Left ventricle myocardium inferior (tissue), 1 donor: ENCODE data around the gene MT1G. TPM values are rescaled to one million over a fixed set of nuclear protein-coding genes. Genes with fewer than 3 reads are reported as not detected.

Experiments used
- DNase-seq: peaks from one replicate; pipeline ENCODE4 v3.0.0-alpha.2; 2020
- H3K27ac ChIP-seq: fragments of 200-600 bp; replicated peaks from 2 replicates; pipeline ENCODE4 v1.8.0; 2021
- H3K27me3 ChIP-seq: fragments of 200-600 bp; 2 replicates; pipeline ENCODE4 v1.8.0; 2021; ENCODE audit warnings: low read depth
- H3K36me3 ChIP-seq: fragments of 200-600 bp; 2 replicates; pipeline ENCODE4 v1.8.0; 2021
- H3K4me1 ChIP-seq: fragments of 200-600 bp; 2 replicates; pipeline ENCODE4 v1.8.0; 2021
- H3K4me3 ChIP-seq: fragments of 200-600 bp; 2 replicates; pipeline ENCODE4 v1.8.0; 2021; ENCODE audit warnings: mild to moderate bottlenecking, moderate library complexity
- H3K9me3 ChIP-seq: fragments of 200-600 bp; replicated peaks from 2 replicates; pipeline ENCODE4 v1.8.0; 2021
- CTCF ChIP-seq: fragments of 200-600 bp; IDR thresholded peaks from 2 replicates; pipeline ENCODE4 v1.8.0; 2021; ENCODE audit warnings: antibody characterized with exemption, mild to moderate bottlenecking, borderline replicate concordance
- intact Hi-C: fragments of 100-400 bp; cut with micrococcal nuclease; formaldehyde crosslinking; loops from one replicate; pipeline ENCODE4 v1.11.0; 2022
- total RNA-seq: library from RNA; stranded (reverse); fragmentation: NEBNext Ultra II Directional; extraction: Animal tissue kit (Norgen Biotek cat#: 25700); gene quantifications from one replicate; pipeline ENCODE4 v1.2.1, GENCODE V29; 2021
- donor health status: DM: no; HTN: yes; CAD: no; lungs with severe emphysema.

Gene MT1G
- total RNA-seq, 1 donor from 2014 or later = not detected

GRCh38 chr16:56657555-56658326 lies 10.1 kb downstream of the MT1G start, which contains the start of gene MT1F:
Gene MT1F (plus strand): TSS chr16:56657959. CDS start chr16:56658059, 100 bp downstream.
- DNase-seq = peak; percentile 73
- Histone ChIP-seq H3K4me1 (peaks cover 19% of the 10 kb centered on the region), H3K9me3 (no peaks in the 10 kb centered on the region), H3K27me3 (peaks cover 34% of the 10 kb centered on the region), H3K36me3 (no peaks in the 10 kb centered on the region), H3K27ac (peak within 1 kb of the TSS; percentile 24), H3K4me3 (peak within 1 kb of the TSS; percentile 72)
- TF ChIP-seq CTCF = no peak
- intact Hi-C loops = no loop called here

GRCh38 chr16:56653218-56653617 lies 14.6 kb downstream of the MT1G start:
- no peak overlapping the region for H3K4me3 ChIP-seq
- H3K36me3 ChIP-seq = no peaks in the 10 kb centered on the region

DNA sequence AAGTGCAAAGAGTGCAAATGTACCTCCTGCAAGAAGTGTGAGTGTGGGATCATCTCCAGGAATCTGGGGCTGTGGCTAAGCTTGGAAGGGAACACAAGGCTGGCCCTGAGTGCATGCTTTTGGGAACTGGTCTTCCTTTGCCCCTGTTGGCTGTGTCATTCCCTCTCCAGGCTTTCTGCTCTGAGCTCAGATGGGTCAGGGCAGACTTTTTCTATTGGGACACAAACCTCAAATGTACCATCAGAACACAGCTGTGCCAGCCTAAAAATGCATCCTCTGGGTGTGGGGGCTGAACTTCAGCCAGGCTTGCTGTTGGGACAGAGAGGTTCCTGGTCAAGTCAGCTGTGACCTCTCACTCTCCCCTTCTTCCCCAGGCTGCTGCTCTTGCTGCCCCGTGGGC lies 15.3 kb downstream of the MT1G start:
- no peak for DNase-seq
- TF ChIP-seq CTCF = no peak
- Histone ChIP-seq H3K4me3 (no peak overlapping the region), H3K36me3 (no peaks in the 10 kb centered on the region), H3K4me1 (peaks cover 5% of the 10 kb centered on the region), H3K9me3 (no peaks in the 10 kb centered on the region), H3K27ac (no peak overlapping the region), H3K27me3 (peaks cover 39% of the 10 kb centered on the region)
- intact Hi-C loops = no loop called here

More at GRCh38 chr16:56653218-56653617, 14.6 kb downstream of the MT1G start:
- Histone ChIP-seq H3K27ac (no peak overlapping the region), H3K27me3 (peaks cover 33% of the 10 kb centered on the region), H3K4me1 (peaks cover 11% of the 10 kb centered on the region), H3K9me3 (no peaks in the 10 kb centered on the region)
- no peak for DNase-seq
- no peak for TF ChIP-seq CTCF
- intact Hi-C loops = no loop called here

- Histone ChIP-seq H3K4me1 (no peaks in the 10 kb centered on the region), H3K4me3 (no peak within 1 kb of the TSS), H3K9me3 (no peaks in the 10 kb centered on the region), H3K27me3 (peaks cover 49% of the 10 kb centered on the region), H3K36me3 (no peaks in the 10 kb centered on the region), H3K27ac (no peak within 1 kb of the TSS)
- intact Hi-C loops = no loop called here
- DNase-seq = no peak
- no peak for TF ChIP-seq CTCF
Measured at GRCh38 chr16:56651586-56651985, 16.3 kb downstream of the MT1G start, which contains the start of gene MT1B. Gene MT1B (plus strand): TSS chr16:56651886. CDS start chr16:56651954, 68 bp downstream.

GRCh38 chr16:56649820-56650219 lies 18.0 kb downstream of the MT1G start:
- no peak for TF ChIP-seq CTCF
- H3K27me3 ChIP-seq = peaks cover 66% of the 10 kb centered on the region

More at GRCh38 chr16:56649820-56650219, 18.0 kb downstream of the MT1G start:
- Histone ChIP-seq H3K27ac (no peak overlapping the region), H3K4me1 (no peaks in the 10 kb centered on the region), H3K36me3 (no peaks in the 10 kb centered on the region), H3K4me3 (no peak overlapping the region), H3K9me3 (no peaks in the 10 kb centered on the region)
- DNase-seq = no peak
- intact Hi-C loops = no loop called here
